ENCODE measurements around the gene ZNF324B.

DNA sequence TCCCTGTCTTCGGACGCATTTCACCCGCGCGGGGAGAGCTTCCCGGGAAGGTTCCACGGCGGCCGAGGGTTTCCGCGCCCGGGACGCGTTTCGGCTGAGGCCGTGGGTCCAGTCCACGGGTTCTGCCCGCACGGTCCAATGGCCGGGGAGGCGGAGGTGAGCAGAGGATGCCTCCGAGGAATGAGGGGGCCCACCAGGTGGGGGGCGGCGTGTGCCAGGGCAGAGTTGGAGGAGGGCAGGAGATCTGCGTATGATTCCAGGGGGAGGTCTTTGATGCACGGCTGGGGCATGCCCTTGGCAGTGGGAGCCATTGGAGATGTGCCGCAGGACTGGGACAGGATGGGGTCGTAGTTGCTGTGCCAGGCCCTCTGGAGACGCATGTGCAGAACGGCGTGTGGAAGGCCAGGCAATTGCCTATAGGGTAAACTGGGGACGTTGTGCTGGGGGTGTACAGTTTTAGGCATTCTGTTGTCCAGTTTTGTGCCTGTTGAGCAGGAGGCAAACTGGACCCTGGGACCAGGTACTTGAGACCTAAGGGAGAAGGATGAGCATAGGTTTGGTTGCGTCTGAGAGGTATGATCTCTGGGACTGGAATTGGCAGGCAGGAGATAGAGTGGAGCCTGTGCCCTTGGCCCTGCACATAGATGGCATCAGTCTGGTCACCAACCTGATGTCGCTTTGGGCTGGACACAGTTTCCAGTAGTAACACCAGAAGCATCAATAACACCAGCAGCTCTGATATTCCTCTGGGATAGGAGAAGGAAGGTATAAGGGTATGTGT lies 42.2 kb upstream of the ZNF324B start:
- TF ChIP-seq, protein P1, sequence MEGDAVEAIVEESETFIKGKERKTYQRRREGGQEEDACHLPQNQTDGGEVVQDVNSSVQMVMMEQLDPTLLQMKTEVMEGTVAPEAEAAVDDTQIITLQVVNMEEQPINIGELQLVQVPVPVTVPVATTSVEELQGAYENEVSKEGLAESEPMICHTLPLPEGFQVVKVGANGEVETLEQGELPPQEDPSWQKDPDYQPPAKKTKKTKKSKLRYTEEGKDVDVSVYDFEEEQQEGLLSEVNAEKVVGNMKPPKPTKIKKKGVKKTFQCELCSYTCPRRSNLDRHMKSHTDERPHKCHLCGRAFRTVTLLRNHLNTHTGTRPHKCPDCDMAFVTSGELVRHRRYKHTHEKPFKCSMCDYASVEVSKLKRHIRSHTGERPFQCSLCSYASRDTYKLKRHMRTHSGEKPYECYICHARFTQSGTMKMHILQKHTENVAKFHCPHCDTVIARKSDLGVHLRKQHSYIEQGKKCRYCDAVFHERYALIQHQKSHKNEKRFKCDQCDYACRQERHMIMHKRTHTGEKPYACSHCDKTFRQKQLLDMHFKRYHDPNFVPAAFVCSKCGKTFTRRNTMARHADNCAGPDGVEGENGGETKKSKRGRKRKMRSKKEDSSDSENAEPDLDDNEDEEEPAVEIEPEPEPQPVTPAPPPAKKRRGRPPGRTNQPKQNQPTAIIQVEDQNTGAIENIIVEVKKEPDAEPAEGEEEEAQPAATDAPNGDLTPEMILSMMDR (IDR thresholded peaks at IDR 0.05) = no peak
- TF ChIP-seq POLR2A (IDR thresholded peaks at IDR 0.05) (no peak), EP300 (IDR thresholded peaks at IDR 0.05) (no peak)

Data from ovary (tissue), 3 donors.